NCI-H1092 treated with DMSO at 0.1 percent for 48 hours (cell line): ENCODE data around the gene C19orf73.

ENCODE experiments used
- DNase-seq: peaks from one replicate; lab custom pipeline; 2025; lab: John Stamatoyannopoulos, UW

The C19orf73 gene

GRCh38 chr19:49118565-49119410 is at the start of gene C19orf73:
Gene C19orf73, minus strand, starts transcription at chr19:49119143. Its CDS starts 121 bp downstream, at chr19:49119022.
- peak; percentile 91 for DNase-seq

- no peak for DNase-seq
These were observed 49.5 kb upstream of the C19orf73 start for GRCh38 chr19:49168421-49168820.

GRCh38 chr19:49167857-49168409 is 49.0 kb upstream of the C19orf73 start:
- no peak for DNase-seq

GRCh38 chr19:49165865-49166301 is 46.9 kb upstream of the C19orf73 start:
- DNase-seq = no peak

GRCh38 chr19:49165111-49165750 is 46.3 kb upstream of the C19orf73 start:
- DNase-seq = no peak

- DNase-seq = no peak
These were observed 43.0 kb upstream of the C19orf73 start for GRCh38 chr19:49161987-49162386.

- DNase-seq = no peak
These were observed 41.7 kb upstream of the C19orf73 start for GRCh38 chr19:49160450-49161189.

GRCh38 chr19:49157445-49158224 is 38.7 kb upstream of the C19orf73 start, which contains the start of gene TRPM4:
Gene TRPM4, plus strand, starts transcription at chr19:49157792. Its CDS starts 75 bp downstream, at chr19:49157867.
- peak; percentile 31 for DNase-seq

GRCh38 chr19:49155820-49156346 is 36.9 kb upstream of the C19orf73 start:
- DNase-seq = no peak

GRCh38 chr19:49155005-49155819 is 36.3 kb upstream of the C19orf73 start, which contains the start of gene HRC:
Gene HRC, minus strand, starts transcription at chr19:49155396. Its CDS starts 159 bp downstream, at chr19:49155237.
- DNase-seq = no peak

GRCh38 chr19:49154279-49154678 is 35.3 kb upstream of the C19orf73 start:
- DNase-seq = no peak

GRCh38 chr19:49153167-49153809 is 34.3 kb upstream of the C19orf73 start:
- no peak for DNase-seq

GRCh38 chr19:49152119-49152550 is 33.2 kb upstream of the C19orf73 start:
- no peak for DNase-seq

- DNase-seq = peak; percentile 11
These were observed 32.5 kb upstream of the C19orf73 start for GRCh38 chr19:49151267-49152118.

GRCh38 chr19:49150944-49151243 is 32.0 kb upstream of the C19orf73 start:
- no peak for DNase-seq

- peak; percentile 65 for DNase-seq
These were observed 31.4 kb upstream of the C19orf73 start for GRCh38 chr19:49150106-49150943.

- peak; percentile 51 for DNase-seq
These were observed 30.7 kb upstream of the C19orf73 start for GRCh38 chr19:49149652-49150105.
